Cardiac septum (tissue), 1 donor: Measurements from ENCODE around the gene ARG2. TPM values are rescaled to one million over a fixed set of nuclear protein-coding genes. Genes with fewer than 3 reads are reported as not detected.

ENCODE experiments used
- DNase-seq: peaks from one replicate; pipeline ENCODE4 v3.0.0-alpha.2; 2020; ENCODE audit warnings: low spot score
- intact Hi-C: fragments of 100-400 bp; cut with DNase I; formaldehyde crosslinking; loops from one replicate; pipeline ENCODE4 v1.14.0; 2022
- long read RNA-seq: library from polyadenylated mRNA; unstranded; transcript quantifications from one replicate; pipeline ENCODE4 v2.0.0, GENCODE V29; 2021
- total RNA-seq: library from RNA; stranded (reverse); fragmentation: NEBNext Ultra II Directional; extraction: Animal tissue kit (Norgen Biotek cat#: 25700); gene quantifications from one replicate; pipeline ENCODE4 v1.2.1, GENCODE V29; 2021
- donor health status: DM: no; HTN: no; CAD: no.

Gene ARG2
- total RNA-seq: 1.6 TPM
- long read RNA-seq: 0 reads

DNA sequence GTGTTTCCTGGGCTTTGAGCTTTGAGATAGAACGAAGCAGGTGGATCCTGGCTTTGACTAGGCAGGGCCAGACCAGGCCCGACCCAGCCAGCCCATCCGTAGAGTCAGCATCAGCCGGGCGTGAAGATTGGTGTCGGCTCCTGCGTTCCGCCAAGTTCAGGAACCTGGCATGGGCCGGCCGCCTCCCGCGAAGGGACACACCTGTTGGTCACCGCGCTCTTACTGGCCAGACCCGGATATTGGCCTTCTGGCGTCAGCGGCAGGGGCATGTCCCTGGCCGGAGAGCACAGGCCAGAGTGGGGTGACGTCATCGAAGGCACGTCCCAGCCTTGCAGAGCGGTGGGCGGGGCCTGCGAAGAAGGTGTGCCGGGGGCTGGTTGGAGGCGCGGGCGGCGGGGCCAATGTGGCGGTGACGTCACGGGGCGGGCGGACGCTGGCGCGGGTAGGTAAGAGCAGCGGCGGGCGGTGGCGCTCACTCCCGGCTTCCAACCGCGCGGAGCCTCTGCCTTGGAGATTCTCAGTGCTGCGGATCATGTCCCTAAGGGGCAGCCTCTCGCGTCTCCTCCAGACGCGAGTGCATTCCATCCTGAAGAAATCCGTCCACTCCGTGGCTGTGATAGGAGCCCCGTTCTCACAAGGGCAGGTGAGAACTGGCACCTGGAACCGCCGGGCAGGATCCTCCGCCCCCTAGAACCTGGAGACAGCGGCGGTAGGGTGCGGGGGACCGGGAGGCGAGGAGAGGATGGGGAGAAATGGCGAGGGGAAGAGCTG lies at the start of gene ARG2:
Gene ARG2 (plus strand): TSS at position 475 of the 771 bp plus-strand sequence. CDS start 58 bp downstream, at position 533.
- intact Hi-C loops: loop anchor here (1.0 to 2.0 kb wide), 2 partner anchors 47 to 85 kb away; no protein-coding TSS in a partner anchor
- DNase-seq: peak; percentile 99

DNA sequence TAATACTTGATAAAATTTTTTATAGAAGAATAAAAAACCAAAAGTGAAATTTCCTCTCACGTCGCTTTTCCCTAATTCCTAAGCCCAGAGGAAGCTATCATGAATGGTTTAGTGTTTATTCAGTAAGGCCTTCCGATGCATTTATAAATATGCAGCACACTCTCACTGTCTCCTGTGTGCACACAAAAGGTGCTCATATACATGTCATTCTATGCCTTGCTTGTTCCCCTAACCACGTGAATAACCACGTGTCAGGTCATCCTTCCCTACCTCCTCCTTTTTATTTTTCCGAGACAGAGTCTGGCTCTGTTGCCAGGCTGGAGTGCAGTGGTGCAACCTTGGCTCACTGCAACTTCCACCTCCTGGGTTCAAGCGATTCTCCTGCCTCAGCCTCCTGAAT lies 49.3 kb upstream of the ARG2 start:
- intact Hi-C loops: loop anchor here (2.0 to 5.0 kb wide), 2 partner anchors 43 to 144 kb away; no protein-coding TSS in a partner anchor
- DNase-seq: no peak

DNA sequence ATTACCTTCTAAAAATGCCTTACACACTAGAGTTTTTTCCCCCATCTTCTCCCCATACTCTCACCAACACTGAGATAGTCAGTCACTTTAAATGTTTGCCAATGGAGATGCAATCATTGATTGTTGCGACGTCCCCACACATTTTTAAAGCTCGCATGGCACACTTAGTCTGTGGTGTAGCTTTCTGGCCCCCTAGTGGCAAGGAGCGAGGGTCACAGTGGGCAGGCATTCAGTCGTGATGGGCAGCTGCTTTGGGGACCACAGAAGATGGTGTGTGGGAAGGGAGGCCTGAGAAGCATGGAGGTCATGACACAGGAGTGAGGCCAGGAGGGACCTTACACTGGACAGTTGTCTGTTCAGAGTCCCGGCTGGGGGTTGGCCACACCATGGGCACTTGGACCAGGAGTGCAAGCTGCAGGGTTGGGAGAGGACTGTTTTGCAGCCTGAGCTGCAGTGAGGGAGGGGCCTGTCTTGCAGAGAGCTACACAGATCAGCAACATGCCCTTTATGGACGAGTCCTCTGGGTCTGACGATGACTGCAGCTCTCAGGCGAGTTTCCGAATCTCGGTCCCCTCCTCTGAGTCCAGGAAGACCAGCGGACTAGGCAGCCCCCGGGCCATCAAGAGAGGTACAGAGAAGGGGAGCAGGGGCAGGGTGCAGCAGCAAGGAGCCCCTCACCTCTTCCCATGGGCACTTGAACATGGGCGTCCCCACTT lies 48.3 kb upstream of the ARG2 start:
- intact Hi-C loops: loop anchor here (2.0 to 5.0 kb wide), 2 partner anchors 44 to 145 kb away; no protein-coding TSS in a partner anchor
- DNase-seq: no peak

DNA sequence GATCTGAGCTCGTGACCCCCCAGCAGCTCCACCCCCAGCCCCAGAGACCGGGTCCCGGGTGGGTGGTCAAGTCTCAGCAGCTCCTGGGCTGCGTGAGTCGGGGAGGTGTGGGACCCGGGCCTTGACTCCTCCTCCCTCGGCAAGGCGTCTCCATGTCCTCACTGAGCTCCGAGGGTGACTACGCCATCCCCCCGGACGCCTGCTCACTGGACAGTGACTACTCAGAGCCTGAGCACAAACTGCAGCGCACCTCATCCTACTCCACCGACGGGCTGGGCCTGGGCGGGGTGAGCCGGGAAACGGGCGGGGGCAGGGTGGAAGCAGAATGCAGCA lies 47.8 kb upstream of the ARG2 start:
- intact Hi-C loops: loop anchor here (2.0 to 5.0 kb wide), 2 partner anchors 45 to 145 kb away; no protein-coding TSS in a partner anchor
- DNase-seq: no peak

DNA sequence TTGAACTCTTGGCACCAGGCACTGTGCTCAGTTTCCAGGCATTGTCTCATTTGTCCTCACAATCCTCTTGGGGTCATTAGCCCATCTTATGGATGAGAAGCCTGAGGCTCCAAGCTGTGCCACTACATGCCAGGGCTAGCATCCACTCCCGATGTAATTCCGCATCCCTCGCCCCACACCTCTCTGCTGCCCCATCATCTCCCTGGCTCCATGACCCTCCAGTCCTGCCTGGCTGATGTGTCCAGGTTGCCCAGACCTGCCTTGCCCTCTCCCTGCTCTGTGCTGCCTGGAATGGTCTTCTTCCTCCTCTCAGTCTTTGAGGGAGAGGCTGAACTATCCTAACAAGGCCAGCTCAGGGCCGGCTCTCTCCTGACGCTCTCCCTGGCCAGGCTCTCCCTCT lies 47.1 kb upstream of the ARG2 start:
- DNase-seq: no peak
- intact Hi-C loops: loop anchor here (5.0 kb wide), 1 partner anchor 45 kb away; no protein-coding TSS in a partner anchor

DNA sequence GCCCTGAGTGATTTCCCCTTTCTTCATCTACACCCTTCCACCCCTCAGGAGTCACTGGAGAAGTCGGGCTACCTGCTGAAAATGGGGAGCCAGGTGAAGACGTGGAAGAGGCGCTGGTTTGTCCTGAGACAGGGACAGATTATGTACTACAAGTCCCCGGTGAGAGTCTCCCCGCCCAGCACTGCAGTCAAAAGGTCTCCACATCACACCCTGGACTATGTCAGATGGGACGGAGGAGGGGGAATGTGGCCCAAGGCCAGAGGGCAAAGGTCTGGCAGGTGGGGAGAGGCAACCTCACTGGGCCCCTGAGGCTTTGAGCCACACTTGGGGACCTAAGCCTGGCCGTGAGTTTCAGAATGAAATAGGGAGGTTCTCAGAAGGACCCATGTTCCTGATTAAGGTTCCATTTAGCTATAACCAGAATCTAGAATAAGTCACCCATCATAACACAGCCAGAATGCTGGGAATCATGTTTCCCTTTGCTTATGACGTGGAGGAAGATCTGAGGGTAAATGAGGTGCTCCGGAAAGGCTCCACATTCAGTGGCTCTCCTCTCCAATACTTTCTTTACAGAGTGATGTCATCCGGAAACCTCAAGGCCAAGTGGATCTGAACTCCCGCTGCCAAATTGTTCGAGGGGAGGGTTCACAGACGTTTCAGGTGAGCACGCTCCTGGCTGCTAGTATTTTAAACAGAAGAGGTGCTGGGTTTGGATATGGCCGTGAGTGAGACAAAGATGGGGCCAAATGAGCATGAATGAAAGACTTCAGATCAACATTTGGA lies 46.3 kb upstream of the ARG2 start:
- no peak for DNase-seq
- intact Hi-C loops: loop anchor here (1.0 to 5.0 kb wide), 2 partner anchors 46 to 146 kb away; no protein-coding TSS in a partner anchor

DNA sequence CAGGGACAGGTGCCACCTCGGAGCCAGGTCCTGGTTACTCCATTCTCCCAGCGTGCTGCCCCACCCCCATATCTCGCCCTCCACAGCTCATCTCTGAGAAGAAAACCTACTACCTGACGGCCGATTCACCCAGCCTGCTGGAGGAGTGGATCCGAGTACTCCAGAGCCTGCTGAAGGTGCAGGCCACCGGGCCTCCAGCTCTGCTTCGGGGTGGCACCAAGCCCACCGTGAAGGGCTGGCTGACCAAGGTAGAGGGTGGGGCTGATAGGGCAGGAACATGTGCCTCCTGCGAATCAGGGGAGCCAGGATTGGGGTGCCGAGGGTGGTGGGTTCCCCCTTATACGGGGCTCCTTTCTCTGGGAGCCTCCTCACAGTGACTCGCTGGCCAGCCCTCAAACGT lies 45.6 kb upstream of the ARG2 start:
- intact Hi-C loops: loop anchor here (1.0 to 5.0 kb wide), 2 partner anchors 47 to 147 kb away; no protein-coding TSS in a partner anchor
- no peak for DNase-seq

DNA sequence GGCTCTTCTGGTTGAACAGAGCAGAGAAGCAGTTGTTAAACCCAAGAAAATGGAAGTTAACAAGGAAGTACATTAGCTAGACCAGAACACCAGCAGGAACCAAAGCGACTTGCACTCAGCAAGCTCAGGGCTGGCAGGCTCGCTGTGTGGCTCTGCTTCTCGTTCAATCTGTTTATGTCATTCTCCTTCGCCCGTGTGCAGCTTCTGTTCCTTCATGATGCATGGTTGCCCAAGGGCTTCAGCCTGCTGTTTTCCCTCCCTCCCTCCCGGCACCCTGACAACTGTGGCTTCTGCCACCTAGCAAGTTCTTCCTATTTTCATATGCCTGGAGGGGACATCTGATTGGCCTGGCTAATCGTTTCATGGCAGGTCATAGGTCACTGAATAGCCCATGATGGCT lies 44.9 kb upstream of the ARG2 start:
- intact Hi-C loops: loop anchor here (1.0 to 5.0 kb wide), 2 partner anchors 48 to 148 kb away; no protein-coding TSS in a partner anchor

DNA sequence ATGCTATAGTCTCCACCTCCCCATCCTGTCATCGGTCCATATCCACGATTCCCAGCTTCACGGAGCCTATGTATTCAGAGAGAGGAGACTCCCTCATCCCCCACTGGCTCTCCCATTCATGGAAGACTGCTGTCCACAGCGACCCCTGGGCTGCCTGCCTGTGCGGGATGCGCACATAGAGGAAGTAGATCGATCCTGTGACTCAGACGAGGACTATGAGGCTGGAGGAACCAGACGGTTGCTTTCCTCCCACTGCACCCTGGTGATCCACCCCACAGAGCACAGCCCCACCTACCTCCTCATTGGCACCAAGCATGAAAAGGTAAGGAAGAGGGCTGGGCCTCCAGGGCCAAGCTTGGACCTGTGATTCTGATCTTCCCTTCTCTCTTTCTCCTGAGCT lies 44.0 kb upstream of the ARG2 start:
- intact Hi-C loops: no loop called here
- DNase-seq: no peak

More for the DNA sequence above, 44.9 kb upstream of the ARG2 start:
- DNase-seq: no peak

DNA sequence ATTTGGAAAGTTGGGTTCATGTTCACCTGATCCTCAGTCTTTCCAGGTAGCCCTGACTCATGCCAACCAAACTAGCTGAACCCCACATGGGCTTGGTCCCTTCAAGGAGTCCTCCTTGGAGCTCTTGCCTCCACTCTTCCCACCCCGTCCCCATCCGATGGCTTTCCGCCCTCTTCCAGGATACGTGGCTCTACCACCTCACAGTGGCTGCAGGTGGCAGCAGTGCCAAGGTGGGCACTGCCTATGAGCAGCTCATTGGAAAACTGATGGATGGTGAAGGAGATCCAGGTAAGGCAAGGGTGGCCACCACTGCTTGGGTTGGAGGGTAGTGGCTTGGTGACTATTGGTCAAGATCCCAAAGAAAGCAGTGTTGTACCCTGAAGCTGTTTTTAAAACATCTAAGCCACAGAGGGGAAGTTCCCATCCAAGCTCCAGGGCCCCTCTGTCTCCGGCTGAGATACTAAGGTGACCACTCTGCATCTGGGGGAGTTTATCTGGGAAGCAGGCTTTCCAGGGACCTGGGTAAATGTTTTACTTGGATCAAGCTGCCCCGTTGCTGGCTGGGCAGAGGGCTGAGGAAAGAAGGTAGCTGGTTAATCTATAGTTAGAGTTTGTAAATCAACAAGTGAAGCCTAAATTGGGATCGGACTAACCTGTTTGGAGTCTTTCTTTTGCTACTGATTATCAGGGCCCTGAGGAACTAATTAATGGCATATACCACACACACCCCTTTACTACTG lies 43.3 kb upstream of the ARG2 start:
- no peak for DNase-seq
- intact Hi-C loops: no loop called here

DNA sequence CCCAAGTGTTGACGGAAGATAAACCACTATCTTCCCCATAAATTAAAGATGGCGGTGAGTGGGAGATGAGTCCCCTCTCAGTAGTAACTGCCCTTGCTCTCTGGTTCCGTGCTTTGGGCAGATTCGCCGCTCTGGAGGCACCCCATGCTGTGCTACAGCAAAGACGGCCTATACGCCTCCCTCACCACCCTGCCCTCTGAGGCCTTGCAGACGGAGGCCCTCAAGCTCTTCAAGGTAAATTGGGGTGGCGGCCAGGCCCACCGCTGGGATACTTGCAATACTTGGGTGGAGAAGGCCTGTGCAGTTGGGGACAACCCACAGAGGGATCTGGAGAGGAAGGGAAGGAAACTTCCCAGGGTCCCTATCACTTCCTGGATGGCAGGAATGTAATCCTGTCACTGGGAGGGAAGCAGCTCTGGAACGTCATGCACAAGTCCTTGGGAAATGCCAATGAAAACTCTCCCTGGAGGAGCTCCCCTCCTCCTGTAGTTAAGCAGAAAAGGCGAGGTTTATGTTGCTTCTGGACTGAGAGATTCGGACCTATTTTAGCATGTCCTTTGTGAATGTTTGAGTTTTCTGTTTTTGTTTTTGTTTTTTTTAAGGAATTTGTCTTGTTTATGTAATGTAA lies 42.4 kb upstream of the ARG2 start:
- DNase-seq: no peak
- intact Hi-C loops: no loop called here

DNA sequence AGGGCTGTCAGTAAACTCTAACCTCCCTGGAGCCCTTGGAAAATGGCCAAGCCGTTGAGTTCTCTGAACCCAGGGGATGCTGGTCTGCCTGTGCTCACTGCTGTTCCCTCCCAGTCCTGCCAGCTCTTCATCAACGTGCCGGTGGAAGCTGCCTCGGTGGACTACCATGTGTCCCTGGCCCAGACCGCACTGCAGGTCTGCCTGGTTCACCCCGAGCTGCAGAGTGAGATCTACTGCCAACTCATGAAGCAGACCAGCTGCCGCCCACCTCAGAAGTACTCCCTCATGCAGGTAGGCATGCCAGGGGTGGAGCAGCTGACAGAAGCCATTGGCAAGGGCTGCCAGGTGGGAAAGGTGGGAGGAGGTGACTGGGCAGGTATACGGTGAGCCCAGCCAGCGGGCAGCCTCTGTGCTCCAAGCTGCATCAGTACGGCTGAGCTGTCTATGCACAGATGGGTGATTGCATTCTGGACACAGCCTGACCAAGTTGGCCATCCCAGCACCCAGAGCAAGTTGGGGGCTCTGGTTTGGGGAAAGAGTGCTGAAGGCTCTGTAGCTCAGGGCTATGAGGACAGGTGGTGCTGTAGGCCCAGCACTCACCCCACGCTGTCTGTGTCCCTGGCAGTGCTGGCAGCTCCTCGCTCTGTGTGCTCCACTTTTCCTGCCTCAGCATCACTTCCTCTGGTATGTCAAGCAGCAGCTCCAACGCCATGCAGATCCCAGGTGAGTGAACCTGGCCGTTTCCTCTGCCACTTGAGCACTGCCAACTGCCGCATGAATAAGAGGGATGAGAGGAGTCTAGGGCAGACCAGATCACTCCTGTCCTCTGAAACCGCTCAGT lies 41.6 kb upstream of the ARG2 start:
- intact Hi-C loops: no loop called here

DNA sequence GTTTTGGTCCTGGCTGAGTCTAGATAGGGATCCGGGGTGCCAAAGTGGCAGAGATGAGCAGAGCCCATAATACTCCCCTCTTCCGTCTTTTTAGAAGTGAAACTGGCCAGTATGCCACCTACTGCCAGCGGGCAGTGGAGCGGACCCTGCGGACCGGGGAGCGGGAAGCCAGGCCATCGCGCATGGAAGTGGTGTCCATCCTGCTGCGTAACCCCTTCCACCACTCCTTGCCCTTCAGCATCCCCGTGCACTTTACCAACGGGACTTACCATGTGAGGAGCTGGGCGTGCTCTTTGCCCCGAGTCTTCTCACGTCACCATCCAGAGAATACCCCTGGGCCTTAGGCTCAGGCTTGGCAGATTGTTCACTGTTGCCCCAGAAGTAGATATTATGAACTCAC lies 40.7 kb upstream of the ARG2 start:
- intact Hi-C loops: no loop called here
- DNase-seq: no peak

More for the DNA sequence above, 41.6 kb upstream of the ARG2 start:
- DNase-seq: no peak

DNA sequence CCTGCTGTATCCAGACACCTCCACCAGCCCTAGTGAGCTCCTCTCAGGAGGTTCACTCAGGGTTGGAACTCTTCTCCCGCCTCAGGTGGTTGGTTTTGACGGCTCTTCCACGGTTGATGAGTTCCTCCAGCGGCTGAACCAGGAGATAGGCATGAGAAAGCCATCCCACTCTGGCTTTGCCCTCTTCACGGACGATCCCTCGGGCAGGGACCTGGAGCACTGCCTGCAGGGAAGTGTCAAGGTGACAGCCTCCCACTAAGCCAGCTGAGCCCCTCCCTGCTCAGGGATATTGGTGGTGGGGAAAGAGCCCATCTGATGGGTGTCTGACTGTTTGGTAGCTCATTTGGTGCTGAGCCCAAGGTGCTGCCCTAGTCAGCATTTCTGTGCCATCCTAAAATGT lies 40.1 kb upstream of the ARG2 start:
- intact Hi-C loops: loop anchor here (5.0 kb wide), 1 partner anchor 123 kb away; the partner anchor contains the start of gene RDH12

DNA sequence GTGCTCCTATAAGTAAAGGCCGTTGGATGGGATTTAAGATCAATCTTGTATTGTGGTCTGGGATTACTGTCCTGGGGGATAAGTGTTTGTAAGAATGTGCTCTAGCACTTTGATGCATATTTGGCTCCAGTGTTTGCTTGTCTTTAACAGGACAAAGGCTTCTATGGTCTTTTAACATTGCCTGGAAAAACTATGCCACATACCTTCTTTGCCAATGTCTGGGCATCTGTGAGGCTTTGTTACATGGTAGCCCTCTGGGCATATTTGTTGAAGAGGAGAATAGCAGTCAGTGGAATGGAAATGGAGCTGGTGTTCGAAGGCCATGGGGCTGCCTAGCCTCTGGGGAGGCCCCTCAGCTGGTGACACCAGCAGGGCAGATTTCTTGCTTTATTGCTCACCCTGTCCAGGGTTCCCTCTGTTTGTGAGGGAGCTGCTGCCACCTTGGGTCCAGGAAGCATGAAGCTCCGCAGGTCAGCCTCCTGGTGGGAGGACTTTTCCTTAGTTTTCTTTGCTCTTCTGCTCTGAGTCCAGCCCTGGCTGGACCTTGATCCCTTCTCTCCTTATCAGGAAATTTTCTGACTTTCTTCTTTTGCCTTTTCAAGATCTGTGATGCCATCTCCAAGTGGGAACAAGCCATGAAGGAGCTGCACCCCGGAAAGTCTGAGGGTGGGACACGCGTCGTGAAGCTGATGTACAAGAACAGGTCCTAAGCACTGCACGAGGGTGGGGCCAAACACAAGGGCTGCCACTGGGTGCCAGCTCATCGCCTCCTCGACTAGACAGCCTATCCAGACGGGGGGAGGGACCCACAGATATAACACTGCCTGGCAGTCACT lies 39.2 kb upstream of the ARG2 start:
- DNase-seq: no peak

More for the DNA sequence above, 40.1 kb upstream of the ARG2 start:
- no peak for DNase-seq

DNA sequence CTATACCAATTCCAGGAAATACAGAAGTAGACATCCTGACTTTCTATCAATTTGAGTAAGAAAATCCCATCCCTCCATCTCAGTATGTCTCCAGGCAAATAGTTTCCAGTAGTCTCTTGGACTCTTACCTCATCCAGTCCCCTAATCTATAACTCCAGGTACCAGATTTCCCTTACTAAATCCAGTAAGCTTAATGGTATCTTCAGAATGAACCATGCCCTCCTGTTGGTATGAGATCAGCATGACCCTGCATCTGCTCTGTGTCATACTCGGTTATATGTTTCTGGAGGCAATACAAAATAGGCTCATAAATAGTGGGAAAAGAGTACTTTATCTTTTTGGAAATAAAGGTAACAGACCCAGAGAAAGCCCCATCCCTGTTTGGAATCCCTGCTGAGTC lies 38.1 kb upstream of the ARG2 start:
- DNase-seq: no peak
- intact Hi-C loops: loop anchor here (5.0 kb wide), 1 partner anchor 121 kb away; the partner anchor contains the start of gene RDH12

More for the DNA sequence above, 39.2 kb upstream of the ARG2 start:
- intact Hi-C loops: loop anchor here (5.0 kb wide), 1 partner anchor 122 kb away; the partner anchor contains the start of gene RDH12
